Keratinocyte (primary cell): ENCODE data around the gene NOD1. TPM values are rescaled to one million over a fixed set of nuclear protein-coding genes. Genes with fewer than 3 reads are reported as not detected.

Experiments used
- DNase-seq: peaks from one replicate; pipeline ENCODE4 v3.0.0-alpha.2; 2011; ENCODE audit warnings: low read depth, missing footprints, low spot score
- FAIRE-seq: peaks from 2 replicates; lab custom pipeline; 2011; peaks lifted over from hg19 to GRCh38; lab: Jason Lieb, UNC
- H2AFZ ChIP-seq: 2 replicates; pipeline ENCODE4 v1.6.0; 2012; ENCODE audit warnings: low read length, control low read depth, inconsistent platforms; ENCODE audit not compliant: control insufficient read depth
- H3K27ac ChIP-seq: 2 replicates; pipeline ENCODE4 v1.5.1; 2011; ENCODE audit warnings: low read length; ENCODE audit not compliant: control insufficient read depth, insufficient read depth
- H3K27me3 ChIP-seq: 3 replicates; pipeline ENCODE4 v1.6.0; 2011; ENCODE audit warnings: low read length; ENCODE audit not compliant: control insufficient read depth, insufficient read depth; ENCODE audit errors: extremely low read depth
- H3K36me3 ChIP-seq, 2 experiments: 2 replicates in 1 of 2; 3 replicates in 1 of 2; pipeline ENCODE4 v1.5.1; 2011; ENCODE audit warnings: low read length in 2 of 2, mild to moderate bottlenecking in 1 of 2; ENCODE audit not compliant: control insufficient read depth in 2 of 2, insufficient read depth in 2 of 2; ENCODE audit errors: extremely low read depth in 1 of 2
- H3K4me1 ChIP-seq: 3 replicates; pipeline ENCODE4 v1.5.1; 2011; ENCODE audit warnings: low read length; ENCODE audit not compliant: control insufficient read depth, insufficient read depth; ENCODE audit errors: extremely low read depth
- H3K4me2 ChIP-seq: 3 replicates; pipeline ENCODE4 v1.6.0; 2011; ENCODE audit warnings: low read depth, low read length; ENCODE audit not compliant: control insufficient read depth, insufficient read depth; ENCODE audit errors: extremely low read depth
- H3K4me3 ChIP-seq, 3 experiments: fragments of 200-600 bp in 1 of 3; sonication (generic) in 1 of 3; 2 replicates in 2 of 3; 3 replicates in 1 of 3; pipeline ENCODE4 v1.5.1; 2011 to 2016; ENCODE audit warnings: low read length in 3 of 3, mild to moderate bottlenecking in 3 of 3, control low read depth in 2 of 3, inconsistent platforms in 1 of 3, low read depth in 1 of 3, mixed read lengths in 1 of 3, mixed run types in 1 of 3, moderate library complexity in 1 of 3; ENCODE audit not compliant: control insufficient read depth in 2 of 3, insufficient read depth in 2 of 3; ENCODE audit errors: extremely low read depth in 1 of 3
- H3K79me2 ChIP-seq: 2 replicates; pipeline ENCODE4 v1.6.0; 2012; ENCODE audit warnings: low read length; ENCODE audit not compliant: control insufficient read depth, insufficient read depth
- H3K9ac ChIP-seq: 3 replicates; pipeline ENCODE4 v1.6.0; 2011; ENCODE audit warnings: low read length; ENCODE audit not compliant: control insufficient read depth, insufficient read depth; ENCODE audit errors: extremely low read depth
- H3K9me1 ChIP-seq: 3 replicates; pipeline ENCODE4 v1.6.0; 2011; ENCODE audit warnings: low read length; ENCODE audit not compliant: control insufficient read depth, insufficient read depth; ENCODE audit errors: extremely low read depth
- H3K9me3 ChIP-seq: 2 replicates; pipeline ENCODE4 v1.5.1; 2012; ENCODE audit warnings: low read depth, low read length; ENCODE audit not compliant: control insufficient read depth
- H4K20me1 ChIP-seq: 3 replicates; pipeline ENCODE4 v1.6.0; 2011; ENCODE audit warnings: low read length; ENCODE audit not compliant: control insufficient read depth, insufficient read depth; ENCODE audit errors: extremely low read depth
- CTCF ChIP-seq, 3 experiments: IDR thresholded peaks in 1 of 3; conservative IDR thresholded peaks in 1 of 3; optimal IDR thresholded peaks in 1 of 3; 2 replicates in 2 of 3; 3 replicates in 1 of 3; pipeline versions ENCODE3 to v1.5.1; 2011; ENCODE audit warnings: low read length in 3 of 3, mild to moderate bottlenecking in 3 of 3, moderate library complexity in 2 of 3, control low read depth in 1 of 3, inconsistent platforms in 1 of 3; ENCODE audit not compliant: insufficient read depth in 2 of 3; ENCODE audit errors: extremely low read depth in 1 of 3
- EZH2 ChIP-seq: IDR thresholded peaks from one replicate; pipeline ENCODE4 v1.6.1; 2012; ENCODE audit warnings: inconsistent platforms, mild to moderate bottlenecking, low read length, moderate library complexity
- dilution Hi-C: fragments of 300-500 bp; cut with MboI; formaldehyde crosslinking; loops from one replicate; pipeline ENCODE4 v1.7.0; 2020; ENCODE audit warnings: low sequenced_read_pairs; ENCODE audit not compliant: extremely low pct_ligation_motif_present
- polyA plus RNA-seq, 5 experiments: library from polyadenylated mRNA; depleted of rRNA in 3 of 5; stranded (reverse) in 3 of 5; stranded (forward) in 1 of 5; unstranded in 1 of 5; fragments of >200 nt; gene quantifications; 1 replicate in 1 of 5; 2 replicates in 3 of 5; 3 replicates in 1 of 5; pipeline versions ENCODE4 v1.2.1 to v1.2.3, GENCODE V29; 2011 to 2012; ENCODE audit warnings: missing spikeins in 2 of 5, low read depth in 1 of 5, low replicate concordance in 1 of 5

NOD1 gene
- polyA plus RNA-seq, 1 donor (not counting 4 experiments of a cell fraction or from before 2014, with no cell fraction given): 4.3 TPM

GRCh38 chr7:30448461-30449189 lies 30.0 kb downstream of the NOD1 start:
- H2AFZ ChIP-seq: no peak overlapping the region
- dilution Hi-C loops: no loop called here
- H3K4me3 ChIP-seq: no peak overlapping the region
- H4K20me1 ChIP-seq: no peaks in the 10 kb centered on the region
- no peak overlapping the region for H3K9ac ChIP-seq
- no peak for FAIRE-seq
- no peak for DNase-seq
- no peaks in the 10 kb centered on the region for H3K27me3 ChIP-seq
- H3K4me2 ChIP-seq: no peak overlapping the region
- H3K27ac ChIP-seq: no peak overlapping the region
- H3K9me1 ChIP-seq: no peaks in the 10 kb centered on the region
- TF ChIP-seq EZH2 (no peak), CTCF (optimal IDR thresholded peaks at IDR 0.05 in 1 of 3, IDR thresholded peaks at IDR 0.05 in 1 of 3, conservative IDR thresholded peaks at IDR 0.05 in 1 of 3; ENCODE audit: extremely low read depth in 1 of 3, insufficient read depth in 2 of 3, low read length in 3 of 3) (no peak)
- peaks cover 13 to 15% of the 10 kb centered on the region in 2 experiments for H3K36me3 ChIP-seq
- no peaks in the 10 kb centered on the region for H3K9me3 ChIP-seq
- H3K79me2 ChIP-seq: no peaks in the 10 kb centered on the region
- no peaks in the 10 kb centered on the region for H3K4me1 ChIP-seq

GRCh38 chr7:30447466-30447865 lies 31.1 kb downstream of the NOD1 start:
- dilution Hi-C loops: no loop called here
- Histone ChIP-seq H3K9me3 (no peaks in the 10 kb centered on the region), H3K27me3 (no peaks in the 10 kb centered on the region), H4K20me1 (no peaks in the 10 kb centered on the region), H3K4me2 (no peak overlapping the region), H2AFZ (no peak overlapping the region), H3K9ac (no peak overlapping the region), H3K9me1 (no peaks in the 10 kb centered on the region), H3K36me3 (peaks cover 12 to 15% of the 10 kb centered on the region in 2 experiments), H3K4me3 (no peak overlapping the region), H3K4me1 (no peaks in the 10 kb centered on the region), H3K79me2 (no peaks in the 10 kb centered on the region), H3K27ac (no peak overlapping the region)
- FAIRE-seq (no peak), DNase-seq (no peak)
- TF ChIP-seq EZH2 (no peak), CTCF (optimal IDR thresholded peaks at IDR 0.05 in 1 of 3, IDR thresholded peaks at IDR 0.05 in 1 of 3, conservative IDR thresholded peaks at IDR 0.05 in 1 of 3; ENCODE audit: extremely low read depth in 1 of 3, insufficient read depth in 2 of 3, low read length in 3 of 3) (no peak)
